ENCODE results near the gene EVA1C.

GRCh38 chr21:32367158-32367557 lies 45.3 kb upstream of the EVA1C start:
- no peak for TF ChIP-seq CTCF (IDR thresholded peaks at IDR 0.05)
- no peak for TF ChIP-seq POLR2AphosphoS5 (IDR thresholded peaks at IDR 0.05)

Data from upper lobe of left lung (tissue), 4 donors.